GM23338 (cell line): ENCODE results near the gene ZFYVE27.

Experiments
- CREB1 ChIP-seq: fragments of 250-450 bp; sonication (Bioruptor Pico); IDR thresholded peaks from 2 replicates; pipeline ENCODE4 v1.5.0; 2020; ENCODE audit warnings: low read depth, mild to moderate bottlenecking, moderate library complexity
- CTCF ChIP-seq, 2 experiments: fragments of 200-600 bp in 1 of 2; sonication (generic) in 1 of 2; conservative IDR thresholded peaks; 2 replicates each; pipeline versions ENCODE4 v1.5.1 to v1.6.1; 2016 to 2017; ENCODE audit warnings: antibody characterized with exemption in 2 of 2, low read depth in 2 of 2, mild to moderate bottlenecking in 2 of 2, moderate library complexity in 1 of 2
- EZH2 ChIP-seq: fragments of 200-600 bp; sonication (generic); IDR thresholded peaks from one replicate; pipeline ENCODE4 v1.8.0; 2017; ENCODE audit warnings: antibody characterized with exemption, mild to moderate bottlenecking, low read depth; ENCODE audit not compliant: unreplicated experiment
- EZH2phosphoT487 ChIP-seq: fragments of 200-600 bp; sonication (generic); IDR thresholded peaks from one replicate; pipeline ENCODE4 v1.8.1; 2018; ENCODE audit warnings: antibody characterized with exemption; ENCODE audit not compliant: unreplicated experiment
- NANOG ChIP-seq: IDR thresholded peaks from 2 replicates; pipeline ENCODE4 v1.6.1; 2016; ENCODE audit warnings: antibody characterized with exemption, borderline replicate concordance
- POLR2AphosphoS5 ChIP-seq: IDR thresholded peaks from 2 replicates; pipeline ENCODE4 v1.6.1; 2016; ENCODE audit warnings: antibody characterized with exemption, low read depth
- TF ChIP-seq, protein P1 (sequence below): IDR thresholded peaks from one replicate; pipeline ENCODE4 v1.6.1; 2018; ENCODE audit warnings: antibody characterized with exemption; ENCODE audit not compliant: unreplicated experiment

DNA sequence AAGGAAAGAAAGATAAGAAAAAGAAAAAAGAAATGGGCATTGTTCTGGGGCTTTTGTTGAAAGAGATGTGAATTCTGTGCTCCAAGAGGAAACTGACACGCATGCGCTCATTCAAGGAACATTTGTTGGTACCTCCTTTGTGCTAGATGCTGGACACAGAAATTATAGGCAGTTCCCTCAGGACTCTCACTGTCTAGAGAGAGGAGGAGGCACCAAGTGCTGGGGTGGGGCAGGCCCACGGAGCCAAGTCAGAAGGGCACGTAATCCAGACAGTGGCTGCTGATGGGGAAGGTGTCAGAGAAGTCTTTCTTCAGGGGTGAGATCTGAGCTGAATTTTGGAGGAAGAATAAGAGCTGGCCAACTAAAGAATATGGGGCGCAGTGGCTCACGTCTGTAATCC lies 2.9 kb upstream of the ZFYVE27 start:
- TF ChIP-seq CTCF (conservative IDR thresholded peaks at IDR 0.05; ENCODE audit: low read depth in 2 of 2), result no peak
- TF ChIP-seq, protein P1, sequence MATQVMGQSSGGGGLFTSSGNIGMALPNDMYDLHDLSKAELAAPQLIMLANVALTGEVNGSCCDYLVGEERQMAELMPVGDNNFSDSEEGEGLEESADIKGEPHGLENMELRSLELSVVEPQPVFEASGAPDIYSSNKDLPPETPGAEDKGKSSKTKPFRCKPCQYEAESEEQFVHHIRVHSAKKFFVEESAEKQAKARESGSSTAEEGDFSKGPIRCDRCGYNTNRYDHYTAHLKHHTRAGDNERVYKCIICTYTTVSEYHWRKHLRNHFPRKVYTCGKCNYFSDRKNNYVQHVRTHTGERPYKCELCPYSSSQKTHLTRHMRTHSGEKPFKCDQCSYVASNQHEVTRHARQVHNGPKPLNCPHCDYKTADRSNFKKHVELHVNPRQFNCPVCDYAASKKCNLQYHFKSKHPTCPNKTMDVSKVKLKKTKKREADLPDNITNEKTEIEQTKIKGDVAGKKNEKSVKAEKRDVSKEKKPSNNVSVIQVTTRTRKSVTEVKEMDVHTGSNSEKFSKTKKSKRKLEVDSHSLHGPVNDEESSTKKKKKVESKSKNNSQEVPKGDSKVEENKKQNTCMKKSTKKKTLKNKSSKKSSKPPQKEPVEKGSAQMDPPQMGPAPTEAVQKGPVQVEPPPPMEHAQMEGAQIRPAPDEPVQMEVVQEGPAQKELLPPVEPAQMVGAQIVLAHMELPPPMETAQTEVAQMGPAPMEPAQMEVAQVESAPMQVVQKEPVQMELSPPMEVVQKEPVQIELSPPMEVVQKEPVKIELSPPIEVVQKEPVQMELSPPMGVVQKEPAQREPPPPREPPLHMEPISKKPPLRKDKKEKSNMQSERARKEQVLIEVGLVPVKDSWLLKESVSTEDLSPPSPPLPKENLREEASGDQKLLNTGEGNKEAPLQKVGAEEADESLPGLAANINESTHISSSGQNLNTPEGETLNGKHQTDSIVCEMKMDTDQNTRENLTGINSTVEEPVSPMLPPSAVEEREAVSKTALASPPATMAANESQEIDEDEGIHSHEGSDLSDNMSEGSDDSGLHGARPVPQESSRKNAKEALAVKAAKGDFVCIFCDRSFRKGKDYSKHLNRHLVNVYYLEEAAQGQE, result no peak
- TF ChIP-seq POLR2AphosphoS5, result no peak
- TF ChIP-seq EZH2phosphoT487, result no peak
- TF ChIP-seq CREB1, result no peak
- TF ChIP-seq EZH2, result no peak
- TF ChIP-seq NANOG, result no peak
